T-helper 1 cell treated with Interleukin-12 subunit alpha and Interleukin-12 subunit beta and Interleukin-4 antibody, amounts not matched to agents 30 ng/mL and 1 ng/mL, for 36 hours (primary cell): ENCODE measurements around the gene SIRPD. TPM values are rescaled to one million over a fixed set of nuclear protein-coding genes. Genes with fewer than 3 reads are reported as not detected.

Experiments
- intact Hi-C: fragments of 100-400 bp; cut with micrococcal nuclease; formaldehyde crosslinking; loops from one replicate; pipeline ENCODE4 v1.15.1; 2024
- total RNA-seq: library from RNA; stranded (reverse); gene quantifications from 2 replicates; pipeline ENCODE4 v1.2.3, GENCODE V29; 2022

SIRPD gene
- total RNA-seq, 1 donor from 2014 or later: 0.29 TPM

DNA sequence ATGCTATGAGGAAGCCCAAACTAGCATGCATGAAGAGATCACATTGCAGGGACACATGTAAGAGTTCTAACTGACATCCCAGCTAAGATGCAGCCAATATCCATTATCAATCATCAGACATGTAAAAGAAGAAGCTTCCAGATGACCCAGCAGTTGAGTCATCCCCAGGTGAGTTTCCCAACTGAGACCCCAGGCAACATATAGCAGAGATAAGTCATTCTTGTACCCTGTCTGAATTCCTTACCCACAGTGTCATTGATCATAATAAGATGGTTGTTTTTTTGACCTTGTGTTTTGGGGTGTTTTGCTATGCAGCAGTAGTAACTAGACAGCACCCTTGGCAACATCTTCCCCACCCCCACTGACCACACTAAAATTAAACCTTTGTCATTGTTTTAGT is 18.9 kb downstream of the SIRPD start:
- intact Hi-C loops: no loop called here

DNA sequence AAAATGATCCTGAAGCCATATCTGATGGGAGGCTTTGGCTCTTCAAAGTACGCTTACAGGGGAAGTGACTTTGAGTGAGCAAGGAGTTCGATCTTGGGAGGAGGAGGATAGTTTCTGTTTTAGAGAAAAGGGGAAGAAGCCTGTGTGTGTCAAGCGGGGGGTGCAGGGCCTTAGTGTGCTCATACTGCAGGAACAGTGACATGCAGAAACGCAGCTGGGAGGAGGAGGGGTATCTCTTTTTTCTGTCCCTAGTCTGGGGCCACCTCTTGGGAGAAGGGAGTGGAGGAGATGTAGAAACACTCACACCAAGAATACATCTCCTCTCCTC is 19.8 kb downstream of the SIRPD start:
- intact Hi-C loops: no loop called here

DNA sequence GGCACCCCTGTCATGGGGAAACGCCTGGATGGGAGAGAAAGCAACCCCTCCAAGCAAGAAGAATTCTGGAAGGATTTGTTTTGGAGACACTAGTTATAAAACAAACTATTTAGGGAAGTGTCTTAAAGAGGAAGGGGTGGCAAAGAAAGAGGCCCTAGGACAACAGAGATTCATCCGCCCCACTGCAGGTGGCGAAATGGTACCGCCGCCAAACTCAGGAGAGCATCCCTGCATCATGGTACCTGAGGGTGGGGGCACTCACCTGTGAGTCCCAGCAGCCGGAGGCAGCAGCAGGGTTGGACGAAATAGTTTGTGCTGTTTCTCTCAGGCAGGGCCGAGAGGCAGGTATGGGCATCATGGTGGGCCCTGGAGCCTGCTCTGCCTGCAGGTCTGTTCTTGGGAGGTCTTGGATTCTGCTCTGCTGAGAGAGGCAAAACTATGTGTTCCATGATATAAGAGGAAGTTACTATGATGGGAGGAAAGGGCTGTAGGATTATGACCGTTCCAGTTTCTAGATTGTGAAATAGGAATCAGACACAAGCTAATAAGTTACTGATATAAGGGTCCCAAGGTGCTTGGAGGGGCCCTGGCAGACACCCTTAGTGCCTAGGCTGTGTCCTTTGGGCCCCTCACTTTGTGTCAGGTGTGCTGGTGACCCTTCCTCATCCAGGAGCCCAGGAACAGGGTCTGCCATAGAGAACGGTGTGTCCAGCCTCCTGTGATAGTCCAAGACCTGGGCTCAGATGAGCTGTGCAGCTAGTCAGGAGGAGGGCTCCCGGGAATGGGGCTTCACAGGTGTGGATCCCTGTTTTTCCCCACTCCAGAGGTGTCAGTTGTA is 20.4 kb downstream of the SIRPD start:
- intact Hi-C loops: no loop called here

DNA sequence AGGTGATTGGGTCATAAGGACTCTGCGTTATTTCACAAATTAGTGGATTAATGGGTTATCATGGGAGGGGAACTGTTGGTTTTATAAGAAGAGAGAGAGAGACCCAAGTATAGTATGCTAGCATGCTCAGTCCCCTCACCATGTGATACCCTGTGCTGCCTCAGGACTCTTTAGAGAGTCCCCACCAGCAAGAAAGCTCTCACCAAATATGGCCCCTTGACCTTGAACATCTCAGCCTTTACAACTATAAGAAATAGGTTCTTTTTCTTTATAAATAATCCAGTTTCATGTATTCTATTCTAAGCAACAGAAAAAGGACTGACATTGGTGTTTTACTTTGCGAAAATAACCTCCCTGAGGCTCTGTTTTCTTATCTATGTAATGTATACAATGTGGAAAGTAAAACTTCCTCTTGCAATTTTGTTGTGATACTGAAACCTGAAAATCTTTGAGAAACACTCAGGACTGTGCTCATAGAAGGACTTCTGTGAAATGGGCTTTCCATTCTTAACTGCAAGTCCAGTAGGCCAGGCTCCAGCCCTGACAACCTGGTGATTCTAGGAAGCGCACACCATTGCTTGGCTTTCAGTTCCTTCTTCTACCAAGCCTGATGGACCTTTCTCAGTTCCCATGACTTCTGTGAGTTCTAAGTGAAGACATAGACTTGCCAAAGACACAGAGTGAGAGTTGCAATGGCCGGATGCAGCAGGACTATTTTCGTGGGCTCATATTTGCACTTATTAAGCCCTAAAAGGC is 21.9 kb downstream of the SIRPD start:
- intact Hi-C loops: no loop called here

DNA sequence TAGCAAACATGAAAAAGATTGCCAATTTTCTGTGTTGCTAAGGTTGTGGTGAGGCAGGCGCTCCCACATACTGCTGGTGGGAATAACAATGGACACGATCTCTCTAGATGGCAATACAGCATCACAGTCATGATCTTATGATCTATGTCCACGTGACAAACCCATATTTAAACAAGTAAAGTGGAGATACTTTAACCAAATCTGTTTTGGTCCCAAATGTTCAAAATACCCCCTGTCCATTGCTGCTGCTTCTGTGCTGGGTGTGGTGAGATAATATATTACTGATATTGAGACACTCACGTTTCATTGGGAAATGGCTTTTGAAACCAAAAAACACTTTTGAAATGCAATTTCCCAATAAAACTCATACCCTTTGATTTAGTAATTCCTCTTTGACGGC is 23.0 kb downstream of the SIRPD start:
- intact Hi-C loops: no loop called here

DNA sequence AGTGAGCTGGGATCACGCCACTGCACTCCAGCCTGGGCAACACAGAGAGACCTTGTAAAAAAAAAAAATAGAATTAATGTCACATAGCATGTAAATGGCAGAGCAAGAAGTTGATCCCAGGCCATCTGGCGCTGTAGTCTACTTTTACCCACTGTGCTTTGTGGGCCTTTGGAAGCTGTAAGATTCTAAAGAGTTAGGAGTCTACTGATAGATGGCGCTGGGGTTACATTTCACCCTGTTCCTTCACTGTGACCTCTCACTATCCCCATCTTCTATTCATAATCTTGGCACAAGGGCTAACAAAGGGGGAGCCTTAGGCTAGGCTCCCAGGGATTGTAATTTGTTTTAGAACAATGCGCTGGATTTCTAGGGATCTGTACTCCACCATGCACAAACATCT is 24.4 kb downstream of the SIRPD start:
- intact Hi-C loops: loop anchor here (1.0 kb wide), 2 partner anchors 201 to 244 kb away; no protein-coding TSS in a partner anchor

DNA sequence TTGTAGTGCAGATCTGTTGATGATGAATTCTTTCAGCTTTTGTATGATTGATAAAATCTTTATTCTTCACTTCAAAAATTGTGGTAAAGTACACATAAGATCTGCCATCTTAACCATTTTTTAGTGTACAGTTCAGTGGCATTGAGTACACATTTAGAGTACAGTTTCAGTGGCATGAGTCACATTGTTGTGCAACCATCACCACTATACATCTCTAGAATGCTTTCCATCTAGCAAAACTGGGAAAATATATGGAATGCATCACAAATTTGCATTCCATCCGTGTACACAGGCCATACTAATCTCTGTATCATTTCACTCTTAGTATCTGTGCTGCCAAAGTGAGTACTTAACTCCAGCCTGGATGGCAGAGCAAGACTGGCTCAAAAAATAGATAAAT is 28.7 kb downstream of the SIRPD start:
- intact Hi-C loops: no loop called here

DNA sequence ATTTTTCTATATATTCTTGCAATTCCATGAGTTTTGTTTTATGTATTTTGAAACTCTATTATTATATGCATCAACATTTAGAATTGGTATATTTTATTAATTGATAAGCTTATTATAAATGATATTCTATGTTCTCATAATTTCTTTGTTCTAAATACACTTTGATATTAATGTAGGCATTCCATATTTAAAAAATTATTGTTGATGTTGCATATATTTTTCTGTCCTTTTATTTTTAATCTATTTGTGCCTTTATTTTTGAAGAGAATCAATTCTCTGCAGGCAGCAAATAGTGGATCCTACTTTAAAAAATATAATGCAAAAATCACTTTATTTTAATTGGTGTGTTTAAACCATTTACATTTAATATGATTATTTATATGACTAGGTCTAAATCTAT is 29.6 kb downstream of the SIRPD start:
- intact Hi-C loops: no loop called here

DNA sequence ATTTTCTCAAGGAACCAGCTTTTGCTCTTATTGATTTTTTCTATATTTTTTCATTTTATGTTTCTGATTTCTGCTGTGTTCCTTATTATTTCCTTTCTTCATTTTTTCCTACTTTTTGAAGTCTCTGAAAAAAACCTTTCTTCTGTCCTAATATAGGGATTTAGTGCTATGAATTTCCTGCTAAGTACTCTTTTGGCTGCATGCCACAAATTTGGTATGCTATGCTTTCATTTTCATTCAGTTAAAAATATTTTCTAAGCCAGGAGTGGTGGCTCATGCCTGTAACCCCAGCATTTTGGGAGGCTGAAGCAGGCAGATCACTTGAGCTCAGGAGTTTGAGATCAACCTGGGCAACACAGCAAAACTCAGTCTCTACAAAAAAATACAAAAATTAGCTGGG is 30.6 kb downstream of the SIRPD start:
- intact Hi-C loops: no loop called here

DNA sequence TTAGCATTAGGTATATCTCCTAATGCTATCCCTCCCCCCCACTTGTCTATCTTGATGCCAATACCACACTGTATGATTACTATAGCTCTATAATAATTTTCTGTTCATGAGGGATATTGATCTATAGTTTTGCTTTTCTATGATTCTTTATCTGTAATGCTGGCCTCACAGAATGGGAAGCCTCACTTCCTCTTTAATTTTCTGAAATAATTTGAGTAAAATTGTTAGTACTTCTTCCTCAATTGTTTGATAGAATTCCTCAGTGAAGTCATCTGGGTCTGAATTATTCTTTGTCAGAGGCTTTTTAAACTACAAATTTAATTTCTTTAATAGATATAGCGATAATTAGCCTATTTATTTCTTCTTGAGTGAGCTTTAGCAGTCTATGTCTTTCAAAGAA is 31.2 kb downstream of the SIRPD start:
- intact Hi-C loops: no loop called here

DNA sequence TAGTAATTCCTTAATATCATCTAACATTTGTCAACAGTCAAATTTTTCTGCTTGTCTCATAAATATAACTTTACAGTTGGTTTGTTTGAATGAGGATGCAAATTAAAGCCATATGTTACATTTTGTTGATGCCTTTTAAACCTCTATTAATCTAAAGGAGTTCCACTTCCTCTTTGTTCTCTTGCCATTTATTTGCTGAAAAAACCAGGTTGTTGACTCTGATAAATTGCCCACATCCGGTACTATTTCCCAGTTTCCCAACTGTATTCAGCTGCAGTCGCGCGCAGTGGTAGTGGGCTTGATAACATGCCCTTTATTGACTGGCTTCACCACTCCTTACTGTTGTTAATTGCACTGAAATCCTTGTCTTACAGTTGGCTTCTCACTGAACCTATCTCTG is 33.5 kb downstream of the SIRPD start:
- intact Hi-C loops: no loop called here

DNA sequence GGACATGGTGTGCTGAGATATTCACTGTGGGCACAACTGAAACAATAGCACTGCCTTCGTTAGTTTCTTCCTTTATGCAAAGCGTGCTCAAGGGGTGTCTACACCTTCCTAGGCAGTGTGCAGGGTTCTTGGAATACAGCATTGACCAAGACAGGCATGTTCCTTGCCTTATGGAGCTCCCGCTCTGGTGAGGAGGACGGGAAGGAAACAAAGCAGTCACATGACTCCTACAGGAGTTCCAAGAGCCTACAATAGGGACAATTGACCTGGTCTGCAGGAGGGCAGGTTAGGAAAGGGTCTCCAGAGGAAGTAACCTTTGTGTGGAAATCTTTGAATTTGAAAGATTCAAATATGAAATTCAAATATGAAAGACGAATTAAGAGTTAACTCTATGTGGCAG is 40.5 kb downstream of the SIRPD start:
- intact Hi-C loops: no loop called here

DNA sequence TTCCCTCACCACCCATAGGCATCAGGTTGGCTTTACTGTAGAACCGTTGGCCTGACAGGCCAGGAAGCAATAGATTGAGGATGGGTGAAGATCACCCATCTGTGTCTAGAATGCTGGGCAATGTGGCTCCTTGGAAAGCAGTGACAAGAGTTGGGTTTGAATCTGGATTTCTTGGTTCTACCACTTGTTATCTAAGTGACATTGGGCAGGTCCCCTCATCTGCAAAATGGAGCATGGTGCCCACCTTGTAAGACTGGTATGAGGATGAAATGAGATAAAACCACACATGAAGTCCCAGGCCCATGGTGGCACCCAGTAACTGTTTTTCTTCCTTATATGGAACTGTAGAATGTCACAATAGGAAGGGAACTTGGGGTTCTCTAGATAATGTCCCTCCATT is 43.7 kb downstream of the SIRPD start:
- intact Hi-C loops: no loop called here

DNA sequence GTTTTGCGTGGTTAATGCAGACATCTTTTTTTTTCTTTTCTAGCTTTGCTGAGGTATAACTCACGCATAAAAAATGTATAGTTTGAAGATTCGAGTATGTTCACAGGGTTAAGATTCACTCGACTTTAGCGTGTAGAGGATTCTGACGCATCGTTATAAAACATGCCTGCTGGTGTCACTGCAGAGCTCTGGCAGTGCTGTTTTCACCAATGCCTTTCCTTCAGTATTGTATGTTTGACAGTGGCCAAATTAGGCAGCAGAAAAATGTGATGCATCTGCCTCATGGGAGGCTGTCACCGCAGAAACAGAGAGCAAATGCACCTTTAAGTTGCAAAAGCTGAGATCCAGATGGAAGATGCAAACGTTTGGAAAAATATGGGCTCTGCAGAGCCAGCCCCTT is 48.3 kb downstream of the SIRPD start:
- intact Hi-C loops: loop anchor here (1.0 kb wide), 2 partner anchors 225 to 268 kb away; no protein-coding TSS in a partner anchor

DNA sequence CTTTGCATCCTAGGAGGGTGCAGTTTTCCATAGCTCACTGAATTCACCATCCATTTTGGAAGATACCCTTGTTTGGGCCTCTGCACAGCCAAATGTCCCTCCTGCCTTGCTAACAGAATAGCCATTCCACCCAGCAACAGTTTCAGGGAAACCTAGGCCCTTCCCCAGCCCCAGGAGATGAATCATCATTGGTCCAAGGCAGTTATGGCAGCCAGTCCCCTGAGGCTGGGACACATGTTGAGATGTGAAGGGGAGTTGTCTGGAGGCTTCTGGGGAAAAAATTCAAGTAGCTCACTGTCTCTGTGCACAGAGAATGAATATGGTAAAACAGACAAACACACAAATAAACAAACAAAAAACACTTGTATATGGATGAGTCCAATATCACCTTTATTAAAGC is 48.9 kb downstream of the SIRPD start:
- intact Hi-C loops: no loop called here

DNA sequence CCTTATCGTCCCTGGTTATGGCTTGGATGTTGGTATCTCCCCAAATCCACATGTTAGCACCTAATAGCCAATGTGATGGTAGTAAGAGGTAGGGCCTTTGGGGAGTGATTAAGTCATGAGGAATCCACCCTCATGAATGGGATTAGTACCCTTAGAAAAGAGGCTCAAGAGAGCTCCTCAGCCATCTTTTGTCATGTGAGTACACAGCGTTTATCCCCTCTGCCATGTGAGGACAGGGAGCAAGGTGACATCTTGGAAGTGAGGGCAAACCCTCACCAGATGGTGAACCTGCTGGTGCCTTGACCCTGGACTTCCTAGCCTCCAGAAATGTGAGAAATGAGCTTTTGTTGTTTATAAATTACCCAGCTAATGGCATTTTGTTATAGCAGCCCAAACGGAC is 50.2 kb downstream of the SIRPD start:
- intact Hi-C loops: no loop called here

DNA sequence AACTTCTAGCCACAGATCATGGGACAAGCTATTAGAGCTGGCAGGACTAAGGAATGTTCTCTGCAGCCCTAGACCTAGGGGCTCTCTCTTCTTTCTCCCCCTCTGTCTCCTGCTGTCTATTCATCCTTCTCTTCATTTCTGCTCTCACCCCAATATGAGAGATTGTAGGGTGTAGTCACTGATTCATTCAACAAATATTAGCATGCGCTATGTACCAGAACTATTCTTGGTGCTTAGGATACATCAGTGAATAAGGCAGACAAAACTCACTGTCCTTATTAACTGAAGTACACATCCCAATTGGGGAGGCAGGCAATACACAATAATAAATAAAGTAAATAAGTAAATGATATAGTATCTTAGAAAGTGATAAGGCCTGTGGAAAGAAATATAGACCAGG is 51.6 kb downstream of the SIRPD start:
- intact Hi-C loops: no loop called here

DNA sequence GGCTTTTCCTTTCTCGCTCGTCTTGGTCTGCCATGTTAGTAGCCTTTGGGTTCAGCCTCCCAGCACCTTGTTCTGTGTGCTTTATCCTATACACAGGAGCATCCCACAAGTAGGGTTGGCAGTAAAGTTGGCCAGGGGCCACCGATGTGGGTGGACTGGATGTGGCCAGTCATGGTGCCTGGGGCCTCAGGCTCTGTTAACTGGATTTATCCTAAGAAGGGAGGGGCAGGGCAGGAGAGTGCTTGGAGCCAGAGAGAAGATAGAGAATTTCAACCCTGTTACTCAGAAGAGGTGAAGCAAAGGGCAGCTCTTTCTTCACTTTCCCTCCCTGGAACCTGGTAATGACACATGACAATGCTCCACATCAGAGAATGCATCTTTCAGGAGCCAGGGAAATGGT is 52.1 kb downstream of the SIRPD start:
- intact Hi-C loops: no loop called here

DNA sequence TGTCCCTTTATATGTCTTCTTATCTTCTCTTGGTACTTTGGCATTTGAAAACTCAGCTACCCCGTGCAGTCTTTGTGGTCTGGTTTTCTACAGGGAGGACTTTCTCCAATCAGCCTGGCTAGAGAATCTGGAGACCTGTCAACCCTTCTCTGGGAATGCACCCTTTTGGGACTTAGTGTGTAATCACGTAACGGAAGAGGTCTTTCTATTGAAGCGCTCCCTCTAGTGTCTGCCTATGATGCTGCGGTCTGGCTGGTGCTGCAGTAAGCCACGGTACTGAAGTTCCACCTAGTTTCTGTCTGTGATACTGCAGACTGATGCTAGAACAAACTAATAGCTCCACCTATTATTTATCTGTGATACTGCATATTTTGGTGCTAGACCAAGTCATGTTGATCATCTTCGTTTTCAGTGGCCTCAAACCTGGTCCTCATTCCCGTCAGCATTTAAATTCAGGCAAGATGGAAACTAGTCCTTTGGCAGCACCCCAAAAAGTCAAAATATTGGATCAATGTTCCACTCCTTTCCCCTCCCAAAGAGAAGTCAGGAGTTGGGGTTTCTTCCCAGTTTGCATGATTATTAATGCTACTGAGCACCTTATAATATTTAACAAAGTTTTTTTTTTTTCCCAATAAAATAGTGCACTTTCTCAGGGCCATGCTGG is 53.8 kb downstream of the SIRPD start:
- intact Hi-C loops: loop anchor here (1.0 to 2.0 kb wide), 6 partner anchors 36 to 274 kb away; partner anchors contain the start of gene SIRPG

DNA sequence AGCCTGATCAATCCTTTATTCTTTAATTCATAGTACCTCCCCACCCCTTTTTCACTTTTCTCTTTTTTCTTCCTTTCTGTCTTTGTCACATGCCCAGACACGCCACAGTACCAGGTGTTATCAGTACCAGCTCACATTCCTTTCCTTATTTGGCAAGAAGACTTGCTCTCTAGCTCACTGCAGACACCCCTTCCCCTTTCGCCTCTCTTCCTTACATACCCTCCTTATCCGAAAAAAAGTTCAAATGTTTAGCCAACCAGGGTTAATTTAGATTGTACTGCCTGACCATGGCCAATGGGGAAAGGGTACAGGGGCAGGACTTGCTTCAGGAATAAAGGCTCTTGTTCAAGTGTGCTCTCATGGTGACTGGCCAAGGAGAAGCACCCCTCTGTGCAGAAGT is 57.0 kb downstream of the SIRPD start:
- intact Hi-C loops: no loop called here

DNA sequence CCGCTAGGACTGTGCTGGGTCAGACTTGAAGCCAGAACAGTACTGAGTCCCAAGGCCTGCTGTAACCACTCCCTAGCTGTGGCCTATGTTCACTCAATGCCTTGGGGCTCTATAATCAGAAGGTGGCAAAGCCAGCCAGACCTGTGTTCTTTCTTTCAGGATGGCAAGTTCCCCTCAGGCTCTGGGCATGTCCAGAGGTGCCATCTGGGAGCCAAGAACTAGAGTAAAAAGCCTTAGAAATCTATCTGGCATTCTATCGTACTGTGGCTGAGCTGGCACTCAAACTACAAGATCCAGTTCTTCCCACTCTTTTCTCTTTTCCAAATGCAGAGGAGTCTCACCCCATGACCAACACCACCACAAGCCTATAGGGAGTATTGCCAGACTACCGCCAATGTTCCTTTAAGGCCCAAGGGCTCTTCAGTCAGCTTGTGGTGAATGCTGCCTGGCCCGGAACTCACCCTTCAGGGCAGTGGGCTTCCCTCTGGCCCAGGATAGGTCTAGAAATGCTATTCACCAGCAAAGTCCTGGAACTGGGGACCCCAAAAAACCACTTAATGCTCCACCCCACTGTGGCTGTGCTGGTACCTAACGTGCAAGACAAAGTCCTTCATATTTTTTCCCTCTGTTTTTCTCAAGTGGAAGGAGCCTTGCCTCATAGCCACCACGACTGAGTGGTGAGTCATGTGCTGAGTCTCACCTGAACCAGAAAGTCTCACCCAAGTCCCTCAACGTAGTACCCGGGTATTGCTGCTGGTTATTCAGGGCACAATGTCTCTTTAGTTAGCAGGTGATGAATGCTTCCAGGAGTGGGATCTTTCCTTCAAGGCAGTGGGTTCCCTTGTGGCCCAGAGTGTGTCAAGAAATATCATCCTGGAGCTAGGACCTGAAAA is 57.7 kb downstream of the SIRPD start:
- intact Hi-C loops: no loop called here
